ENCODE measurements around the gene MRPL20.

DNA sequence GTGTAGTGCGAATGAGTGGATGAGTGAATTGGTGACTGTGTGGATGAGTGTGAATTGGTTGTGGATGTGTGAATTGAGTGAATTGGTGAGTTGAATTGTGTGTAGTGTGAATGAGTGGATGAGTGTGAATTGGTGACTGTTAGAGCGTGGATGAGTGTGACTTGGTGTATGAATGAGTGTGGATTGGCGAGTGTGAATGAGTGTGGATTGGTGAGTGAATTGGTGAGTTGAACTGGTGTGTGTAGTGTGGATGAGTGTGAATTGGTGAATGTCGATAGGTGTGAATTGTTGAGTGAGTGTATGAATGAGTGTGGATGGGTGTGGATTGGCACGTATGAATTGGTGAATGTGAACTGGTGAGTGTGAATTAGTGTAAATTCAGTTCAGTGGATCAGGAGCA is 39.8 kb downstream of the MRPL20 start:
- TF ChIP-seq CTCF (IDR thresholded peaks at IDR 0.05) (no peak), POLR2A (IDR thresholded peaks at IDR 0.05) (no peak)

Data from body of pancreas (tissue), 4 donors.